Measurements from ENCODE around the gene RABL6. TPM values are rescaled to one million over a fixed set of nuclear protein-coding genes. Genes with fewer than 3 reads are reported as not detected.
A peak's percentile ranks its signal among the peaks of the same experiment; 100 is the strongest.
"Not testable (repeated sequence)": the region's sequence is repeated elsewhere in the genome, so short reads cannot be mapped to it uniquely, and the experiment has no call there.

The RABL6 gene
- total RNA-seq, 2 experiments from 2014 or later, result 113 to 133 TPM

DNA sequence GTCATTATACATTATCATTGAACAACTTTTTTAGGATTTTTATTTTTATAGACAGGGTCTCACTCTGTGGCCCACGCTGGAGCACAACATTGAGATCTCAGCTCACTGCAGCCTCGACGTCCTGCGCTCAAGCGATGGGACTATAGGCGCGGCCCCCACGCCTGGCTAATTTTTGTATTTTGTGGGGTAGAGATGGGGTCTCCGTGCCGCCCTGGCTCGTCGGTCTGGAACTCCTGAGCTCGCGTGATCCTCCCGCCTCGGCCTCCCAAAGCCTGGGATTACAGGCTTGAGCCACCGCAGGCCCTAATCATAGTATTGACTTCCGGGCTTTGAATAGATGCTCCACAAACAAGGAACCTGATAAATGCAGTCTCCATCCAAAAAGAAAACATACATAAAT, 59.7 kb downstream of the RABL6 start:
- Histone ChIP-seq H3K4me1 (ENCODE audit: insufficient read depth, low read length, poor library complexity, severe bottlenecking) (peaks cover 13% of the 10 kb centered on the region), H2AFZ (ENCODE audit: low read length) (no peak overlapping the region), H3K4me3 (ENCODE audit: low read depth, low read length, poor library complexity, severe bottlenecking) (no peak overlapping the region), H3K27ac (ENCODE audit: low read depth, low read length, poor library complexity, severe bottlenecking) (no peak overlapping the region), H3K79me2 (ENCODE audit: insufficient read depth, low read depth, low read length) (peaks cover 23% of the 10 kb centered on the region), H3K36me3 (ENCODE audit: insufficient read depth, low read length) (peaks cover 18% of the 10 kb centered on the region), H3K4me2 (ENCODE audit: low read length) (peak overlapping the region; percentile 64), H3K9me2 (ENCODE audit: insufficient read depth, low read length) (no peaks in the 10 kb centered on the region), H4K20me1 (ENCODE audit: insufficient read depth, low read length) (no peaks in the 10 kb centered on the region), H3K9me3 (ENCODE audit: low read length) (peaks cover 13% of the 10 kb centered on the region)
- ChIA-PET POLR2A (no interaction called here), CTCF (ENCODE audit: unreplicated experiment) (no interaction called here)
- DNase-seq (ENCODE audit: low spot score), result no peak
- intact Hi-C loops (cut with micrococcal nuclease; ENCODE audit: unreplicated experiment), result loop anchor here (2.0 kb wide), 1 partner anchor 19 kb away; the partner anchor contains the start of gene TRAF2
- TF ChIP-seq, protein P1, sequence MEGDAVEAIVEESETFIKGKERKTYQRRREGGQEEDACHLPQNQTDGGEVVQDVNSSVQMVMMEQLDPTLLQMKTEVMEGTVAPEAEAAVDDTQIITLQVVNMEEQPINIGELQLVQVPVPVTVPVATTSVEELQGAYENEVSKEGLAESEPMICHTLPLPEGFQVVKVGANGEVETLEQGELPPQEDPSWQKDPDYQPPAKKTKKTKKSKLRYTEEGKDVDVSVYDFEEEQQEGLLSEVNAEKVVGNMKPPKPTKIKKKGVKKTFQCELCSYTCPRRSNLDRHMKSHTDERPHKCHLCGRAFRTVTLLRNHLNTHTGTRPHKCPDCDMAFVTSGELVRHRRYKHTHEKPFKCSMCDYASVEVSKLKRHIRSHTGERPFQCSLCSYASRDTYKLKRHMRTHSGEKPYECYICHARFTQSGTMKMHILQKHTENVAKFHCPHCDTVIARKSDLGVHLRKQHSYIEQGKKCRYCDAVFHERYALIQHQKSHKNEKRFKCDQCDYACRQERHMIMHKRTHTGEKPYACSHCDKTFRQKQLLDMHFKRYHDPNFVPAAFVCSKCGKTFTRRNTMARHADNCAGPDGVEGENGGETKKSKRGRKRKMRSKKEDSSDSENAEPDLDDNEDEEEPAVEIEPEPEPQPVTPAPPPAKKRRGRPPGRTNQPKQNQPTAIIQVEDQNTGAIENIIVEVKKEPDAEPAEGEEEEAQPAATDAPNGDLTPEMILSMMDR (conservative IDR thresholded peaks at IDR 0.05; ENCODE audit: low read length), result no peak
- no peak for TF ChIP-seq EZH2phosphoT487 (IDR thresholded peaks at IDR 0.05; ENCODE audit: borderline replicate concordance, low read depth, low read length)
- TSS peak; percentile 86 for BruUV-seq (replicated peaks)

GRCh38 chr9:136867917-136868316, 60.2 kb downstream of the RABL6 start:
- H3K4me2 ChIP-seq (ENCODE audit: low read length), result no peak overlapping the region
- H4K20me1 ChIP-seq (ENCODE audit: insufficient read depth, low read length), result no peaks in the 10 kb centered on the region
- TF ChIP-seq, protein P1 (conservative IDR thresholded peaks at IDR 0.05; ENCODE audit: low read length), result no peak
- no peak for TF ChIP-seq EZH2phosphoT487 (IDR thresholded peaks at IDR 0.05; ENCODE audit: borderline replicate concordance, low read depth, low read length)
- no peak overlapping the region for H3K4me3 ChIP-seq (ENCODE audit: low read depth, low read length, poor library complexity, severe bottlenecking)
- ChIA-PET CTCF (ENCODE audit: unreplicated experiment) (no interaction called here), POLR2A (no interaction called here)
- peaks cover 14% of the 10 kb centered on the region for H3K36me3 ChIP-seq (ENCODE audit: insufficient read depth, low read length)
- BruUV-seq (replicated peaks), result no TSS peak
- H3K4me1 ChIP-seq (ENCODE audit: insufficient read depth, low read length, poor library complexity, severe bottlenecking), result peaks cover 13% of the 10 kb centered on the region
- H3K27ac ChIP-seq (ENCODE audit: low read depth, low read length, poor library complexity, severe bottlenecking), result no peak overlapping the region
- peaks cover 23% of the 10 kb centered on the region for H3K79me2 ChIP-seq (ENCODE audit: insufficient read depth, low read depth, low read length)
- intact Hi-C loops (cut with micrococcal nuclease; ENCODE audit: unreplicated experiment), result loop anchor here (2.0 kb wide), 1 partner anchor 19 kb away; the partner anchor contains the start of gene TRAF2
- no peaks in the 10 kb centered on the region for H3K9me2 ChIP-seq (ENCODE audit: insufficient read depth, low read length)
- no peak overlapping the region for H2AFZ ChIP-seq (ENCODE audit: low read length)
- DNase-seq (ENCODE audit: low spot score), result no peak
- H3K9me3 ChIP-seq (ENCODE audit: low read length), result peaks cover 17% of the 10 kb centered on the region

DNA sequence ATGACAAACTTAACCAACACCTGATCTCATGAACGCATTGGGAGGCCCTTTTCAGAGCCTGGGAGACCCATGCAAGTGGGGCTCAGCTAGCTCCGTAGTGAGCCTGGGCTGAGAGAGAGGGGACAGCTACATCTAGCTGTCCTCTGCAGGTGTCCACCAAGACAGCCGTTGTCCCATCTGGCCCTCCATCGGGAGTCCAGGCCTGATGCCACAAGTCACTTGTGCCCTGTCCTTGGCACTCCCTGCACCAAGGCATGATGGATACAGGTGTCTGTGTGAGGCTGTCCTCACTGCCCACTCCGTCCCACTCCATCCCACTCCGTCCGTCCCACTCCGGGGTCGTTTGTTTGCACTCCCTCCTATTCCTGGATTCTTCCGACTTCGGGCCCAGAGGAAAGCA, 60.9 kb downstream of the RABL6 start:
- no peak overlapping the region for H3K4me2 ChIP-seq (ENCODE audit: low read length)
- H3K27ac ChIP-seq (ENCODE audit: low read depth, low read length, poor library complexity, severe bottlenecking), result no peak overlapping the region
- intact Hi-C loops (cut with micrococcal nuclease; ENCODE audit: unreplicated experiment), result no loop called here
- H3K9me3 ChIP-seq (ENCODE audit: low read length), result peaks cover 25% of the 10 kb centered on the region
- H3K4me3 ChIP-seq (ENCODE audit: low read depth, low read length, poor library complexity, severe bottlenecking), result no peak overlapping the region
- H3K9me2 ChIP-seq (ENCODE audit: insufficient read depth, low read length), result no peaks in the 10 kb centered on the region
- no TSS peak for BruUV-seq (replicated peaks)
- no peaks in the 10 kb centered on the region for H4K20me1 ChIP-seq (ENCODE audit: insufficient read depth, low read length)
- TF ChIP-seq EZH2phosphoT487 (IDR thresholded peaks at IDR 0.05; ENCODE audit: borderline replicate concordance, low read depth, low read length), result no peak
- TF ChIP-seq, protein P1 (conservative IDR thresholded peaks at IDR 0.05; ENCODE audit: low read length), result no peak
- POLR2A ChIA-PET, result no interaction called here
- CTCF ChIA-PET (ENCODE audit: unreplicated experiment), result no interaction called here
- peaks cover 7% of the 10 kb centered on the region for H3K36me3 ChIP-seq (ENCODE audit: insufficient read depth, low read length)
- no peak overlapping the region for H2AFZ ChIP-seq (ENCODE audit: low read length)
- peaks cover 23% of the 10 kb centered on the region for H3K79me2 ChIP-seq (ENCODE audit: insufficient read depth, low read depth, low read length)
- no peak for DNase-seq (ENCODE audit: low spot score)
- H3K4me1 ChIP-seq (ENCODE audit: insufficient read depth, low read length, poor library complexity, severe bottlenecking), result peaks cover 13% of the 10 kb centered on the region

DNA sequence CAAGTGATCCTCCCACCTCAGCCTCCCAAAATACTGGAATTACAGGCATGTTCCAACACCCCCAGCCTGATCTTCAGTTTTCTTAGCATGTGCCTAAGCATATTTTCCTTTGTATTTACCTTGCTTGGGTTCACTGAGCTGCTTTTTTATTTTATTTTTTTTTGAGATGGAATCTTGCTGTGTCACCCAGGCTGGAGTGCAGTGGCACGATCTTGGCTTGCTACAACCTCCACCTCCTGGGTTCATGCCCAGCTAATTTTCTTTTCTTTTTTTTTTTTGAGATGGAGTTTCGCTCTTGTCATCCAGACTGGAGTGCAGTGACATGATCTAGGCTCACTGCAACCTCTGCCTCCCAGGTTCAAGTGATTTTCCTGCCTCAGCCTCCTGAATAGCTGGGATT, 61.9 kb downstream of the RABL6 start:
- intact Hi-C loops (cut with micrococcal nuclease; ENCODE audit: unreplicated experiment); DNase-seq (ENCODE audit: low spot score); H3K27ac ChIP-seq (ENCODE audit: low read depth, low read length, poor library complexity, severe bottlenecking); CTCF ChIA-PET (ENCODE audit: unreplicated experiment); H3K9me2 ChIP-seq (ENCODE audit: insufficient read depth, low read length); H3K36me3 ChIP-seq (ENCODE audit: insufficient read depth, low read length); H3K4me2 ChIP-seq (ENCODE audit: low read length); H3K4me3 ChIP-seq (ENCODE audit: low read depth, low read length, poor library complexity, severe bottlenecking); H2AFZ ChIP-seq (ENCODE audit: low read length); BruUV-seq (replicated peaks); H4K20me1 ChIP-seq (ENCODE audit: insufficient read depth, low read length): not testable (repeated sequence)
- POLR2A ChIA-PET, result interaction anchor here (1.4 kb wide), 1 partner anchor 17 kb away, joined by 3 read pairs; the partner anchor contains the start of gene TRAF2
- Histone ChIP-seq H3K9me3 (ENCODE audit: low read length) (peaks cover 25% of the 10 kb centered on the region), H3K79me2 (ENCODE audit: insufficient read depth, low read depth, low read length) (peaks cover 20% of the 10 kb centered on the region), H3K4me1 (ENCODE audit: insufficient read depth, low read length, poor library complexity, severe bottlenecking) (peaks cover 13% of the 10 kb centered on the region)
